ENCODE data around the gene LAMP5. TPM values are rescaled to one million over a fixed set of nuclear protein-coding genes. Genes with fewer than 3 reads are reported as not detected.

The LAMP5 gene
- total RNA-seq, 4 donors from 2014 or later, result 0.36 to 1.8 TPM; not detected in 2

- H3K27ac ChIP-seq, result no peak overlapping the region
- no peaks in the 10 kb centered on the region for H3K9me3 ChIP-seq
- H3K27me3 ChIP-seq, result peaks cover 6% of the 10 kb centered on the region
- DNase-seq (ENCODE audit: low spot score in 2 of 2), result no peak
- 81% methylated on average over 3 of the region's 3 CpGs for WGBS
- no peak overlapping the region for H3K4me3 ChIP-seq
- TF ChIP-seq POLR2A (IDR thresholded peaks at IDR 0.05) (no peak), EP300 (IDR thresholded peaks at IDR 0.05) (no peak), POLR2AphosphoS5 (IDR thresholded peaks at IDR 0.05) (no peak), CTCF (IDR thresholded peaks at IDR 0.05) (no peak)
- no peaks in the 10 kb centered on the region for H3K4me1 ChIP-seq
- no peaks in the 10 kb centered on the region for H3K36me3 ChIP-seq
Observed at GRCh38 chr20:9574776-9575175, 60.4 kb downstream of the LAMP5 start.

GRCh38 chr20:9575836-9576235 is 61.4 kb downstream of the LAMP5 start:
- DNase-seq (ENCODE audit: low spot score in 2 of 2), result no peak
- H3K9me3 ChIP-seq, result no peaks in the 10 kb centered on the region
- H3K4me3 ChIP-seq, result no peak overlapping the region
- no peaks in the 10 kb centered on the region for H3K4me1 ChIP-seq
- H3K36me3 ChIP-seq, result no peaks in the 10 kb centered on the region
- peaks cover 6% of the 10 kb centered on the region for H3K27me3 ChIP-seq
- no peak overlapping the region for H3K27ac ChIP-seq
- TF ChIP-seq CTCF (IDR thresholded peaks at IDR 0.05) (no peak), POLR2A (IDR thresholded peaks at IDR 0.05) (no peak), EP300 (IDR thresholded peaks at IDR 0.05) (no peak), POLR2AphosphoS5 (IDR thresholded peaks at IDR 0.05) (no peak)
- WGBS, result 83% methylated on average over 1 of the region's 1 CpG

GRCh38 chr20:9576695-9577094 is 62.3 kb downstream of the LAMP5 start:
- Histone ChIP-seq H3K36me3 (no peaks in the 10 kb centered on the region), H3K27me3 (peaks cover 6% of the 10 kb centered on the region), H3K27ac (no peak overlapping the region), H3K9me3 (no peaks in the 10 kb centered on the region), H3K4me3 (no peak overlapping the region), H3K4me1 (no peaks in the 10 kb centered on the region)
- WGBS, result 82% methylated on average over 4 of the region's 4 CpGs
- no peak for DNase-seq (ENCODE audit: low spot score in 2 of 2)
- TF ChIP-seq POLR2AphosphoS5 (IDR thresholded peaks at IDR 0.05) (no peak), EP300 (IDR thresholded peaks at IDR 0.05) (no peak), POLR2A (IDR thresholded peaks at IDR 0.05) (no peak), CTCF (IDR thresholded peaks at IDR 0.05) (no peak)

- WGBS, result 79% methylated on average over 7 of the region's 7 CpGs
Observed at GRCh38 chr20:9577397-9577796, 63.0 kb downstream of the LAMP5 start.

GRCh38 chr20:9578594-9578993 is 64.2 kb downstream of the LAMP5 start:
- no peaks in the 10 kb centered on the region for H3K36me3 ChIP-seq
- no peaks in the 10 kb centered on the region for H3K4me1 ChIP-seq
- no peak for TF ChIP-seq POLR2A (IDR thresholded peaks at IDR 0.05)
- no peak for TF ChIP-seq EP300 (IDR thresholded peaks at IDR 0.05)
- no peak for TF ChIP-seq POLR2AphosphoS5 (IDR thresholded peaks at IDR 0.05)
- no peak for TF ChIP-seq CTCF (IDR thresholded peaks at IDR 0.05)
- no peak for DNase-seq (ENCODE audit: low spot score in 2 of 2)
- H3K4me3 ChIP-seq, result no peak overlapping the region
- no peak overlapping the region for H3K27ac ChIP-seq
- H3K9me3 ChIP-seq, result no peaks in the 10 kb centered on the region
- WGBS, result 72% methylated on average over 2 of the region's 2 CpGs
- peaks cover 5% of the 10 kb centered on the region for H3K27me3 ChIP-seq

More at GRCh38 chr20:9577397-9577796, 63.0 kb downstream of the LAMP5 start:
- Histone ChIP-seq H3K27me3 (peaks cover 6% of the 10 kb centered on the region), H3K36me3 (no peaks in the 10 kb centered on the region), H3K4me1 (no peaks in the 10 kb centered on the region), H3K4me3 (no peak overlapping the region), H3K27ac (no peak overlapping the region), H3K9me3 (no peaks in the 10 kb centered on the region)
- DNase-seq (ENCODE audit: low spot score in 2 of 2), result no peak
- TF ChIP-seq CTCF (IDR thresholded peaks at IDR 0.05) (no peak), POLR2A (IDR thresholded peaks at IDR 0.05) (no peak), POLR2AphosphoS5 (IDR thresholded peaks at IDR 0.05) (no peak), EP300 (IDR thresholded peaks at IDR 0.05) (no peak)

All from suprapubic skin (tissue), 4 donors.